GM19328 (cell line): ENCODE data around the gene SSH2.
"Not testable (repeated sequence)": the region's sequence is repeated elsewhere in the genome, so short reads cannot be mapped to it uniquely, and the experiment has no call there.

Experiments
- ATAC-seq: cut with Tn5 transposase; IDR thresholded peaks from one replicate; pipeline ENCODE4 v1.9.1; 2021; ENCODE audit warnings: mild to moderate bottlenecking, moderate library complexity; ENCODE audit not compliant: unreplicated experiment

Gene SSH2

GRCh38 chr17:29782917-29783316 is 147.1 kb downstream of the SSH2 start:
- ATAC-seq = no peak

DNA sequence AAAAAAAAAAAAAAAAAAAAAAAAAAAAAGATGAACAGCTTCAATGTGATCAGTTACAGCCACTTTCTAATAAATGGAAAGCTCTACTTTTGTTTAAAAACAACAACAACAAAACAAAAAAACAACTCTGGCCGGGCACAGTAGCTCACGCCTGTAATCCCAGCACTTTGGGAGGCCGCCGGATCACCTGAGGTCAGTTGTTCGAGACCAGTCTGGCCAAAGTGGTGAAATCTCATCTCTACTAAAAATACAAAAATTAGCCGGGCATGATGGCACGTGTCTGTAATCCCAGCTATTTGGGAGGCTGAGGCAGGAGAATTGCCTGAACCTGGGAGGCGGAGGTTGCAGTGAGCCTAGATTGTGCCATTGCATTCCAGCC is 150.2 kb downstream of the SSH2 start:
- not testable (repeated sequence) for ATAC-seq

DNA sequence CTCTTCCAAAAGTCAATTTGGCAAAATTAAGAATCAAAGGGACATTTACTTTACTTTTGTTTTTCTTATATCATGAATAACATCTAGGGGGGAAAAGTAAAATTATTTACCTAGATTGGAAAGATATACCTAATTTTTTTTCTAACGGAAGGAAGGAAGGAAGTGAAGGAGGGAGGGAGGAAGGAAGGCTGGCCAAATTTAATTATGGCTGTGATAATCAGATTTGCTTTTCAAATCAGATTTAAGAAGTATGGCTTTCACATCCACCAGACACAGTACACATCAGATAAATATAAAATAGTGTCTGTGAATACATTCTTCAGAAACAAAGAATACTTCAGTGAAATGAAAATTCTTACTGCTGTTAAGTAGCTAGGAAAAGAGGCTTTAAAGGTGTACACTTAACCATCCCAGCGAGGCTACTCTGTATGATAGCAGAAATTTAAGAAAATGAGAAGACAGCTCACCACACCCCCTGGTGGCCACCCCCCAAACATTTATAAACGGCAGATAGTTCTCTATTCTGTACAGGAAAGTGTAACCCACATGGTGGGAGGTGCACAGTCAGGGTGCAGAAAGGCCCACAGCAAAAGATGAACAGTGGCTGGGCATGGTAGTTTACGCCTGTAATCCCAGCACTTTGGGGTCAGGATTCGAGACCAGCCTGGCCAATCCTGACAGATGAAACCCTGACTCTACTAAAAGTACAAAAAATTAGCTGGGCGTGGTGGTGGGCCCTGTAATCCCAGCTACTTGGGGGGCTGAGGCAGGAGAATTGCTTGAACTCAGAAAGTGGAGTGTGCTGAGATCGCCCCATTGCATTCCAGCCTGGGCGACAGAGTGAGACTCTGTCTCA is 150.8 kb downstream of the SSH2 start:
- ATAC-seq = no peak

GRCh38 chr17:29777663-29778062 is 152.4 kb downstream of the SSH2 start:
- no peak for ATAC-seq

- ATAC-seq = no peak
Observed at GRCh38 chr17:29776026-29776425, 154.0 kb downstream of the SSH2 start.

DNA sequence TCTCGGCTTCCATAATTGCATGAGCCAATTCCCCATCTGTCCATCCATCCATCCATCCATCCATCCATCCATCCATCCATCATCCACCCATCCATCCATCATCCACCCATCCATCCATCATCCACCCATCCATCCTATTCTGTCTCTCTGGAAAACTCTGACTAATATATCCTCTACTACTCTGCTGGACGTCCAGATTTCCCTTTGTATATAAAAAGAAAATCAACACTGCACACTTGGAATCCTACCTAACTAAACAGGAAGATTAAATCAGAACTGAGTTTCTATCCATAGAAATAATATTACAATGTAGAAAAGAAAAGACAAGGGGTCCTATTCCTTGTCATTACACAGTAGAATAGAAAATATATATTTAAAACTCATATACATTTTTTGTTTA is 157.0 kb downstream of the SSH2 start:
- ATAC-seq = no peak

- ATAC-seq = no peak
Observed at GRCh38 chr17:29771546-29771945, 158.5 kb downstream of the SSH2 start.

- no peak for ATAC-seq
Observed at GRCh38 chr17:29769225-29769624, 160.8 kb downstream of the SSH2 start.

DNA sequence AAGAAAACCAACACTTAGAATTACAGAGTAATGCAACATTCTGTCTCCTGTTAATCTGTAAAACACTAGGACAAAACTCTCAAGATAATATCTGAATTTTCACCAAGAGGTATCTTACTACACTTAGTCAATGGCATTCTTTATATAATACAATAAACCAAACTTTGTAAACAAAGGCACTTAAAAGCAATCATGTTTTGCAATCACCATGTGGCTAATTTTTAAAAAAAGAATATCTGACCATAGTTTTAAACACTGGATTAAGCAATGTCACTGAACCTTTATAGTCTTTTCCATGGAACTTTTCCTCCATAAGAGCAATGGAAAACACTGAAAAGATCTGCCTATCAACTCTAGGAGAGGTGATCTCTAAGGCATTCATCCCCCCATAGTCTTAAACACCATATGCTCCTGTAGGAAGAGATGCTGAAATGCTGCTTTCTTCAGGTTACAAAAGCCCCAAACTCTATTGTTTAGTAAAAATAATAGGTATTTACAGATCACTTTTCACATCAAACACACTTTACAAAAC is 163.2 kb downstream of the SSH2 start:
- no peak for ATAC-seq

GRCh38 chr17:29764748-29765147 is 165.3 kb downstream of the SSH2 start:
- no peak for ATAC-seq

- no peak for ATAC-seq
Observed at GRCh38 chr17:29764217-29764616, 165.8 kb downstream of the SSH2 start.

DNA sequence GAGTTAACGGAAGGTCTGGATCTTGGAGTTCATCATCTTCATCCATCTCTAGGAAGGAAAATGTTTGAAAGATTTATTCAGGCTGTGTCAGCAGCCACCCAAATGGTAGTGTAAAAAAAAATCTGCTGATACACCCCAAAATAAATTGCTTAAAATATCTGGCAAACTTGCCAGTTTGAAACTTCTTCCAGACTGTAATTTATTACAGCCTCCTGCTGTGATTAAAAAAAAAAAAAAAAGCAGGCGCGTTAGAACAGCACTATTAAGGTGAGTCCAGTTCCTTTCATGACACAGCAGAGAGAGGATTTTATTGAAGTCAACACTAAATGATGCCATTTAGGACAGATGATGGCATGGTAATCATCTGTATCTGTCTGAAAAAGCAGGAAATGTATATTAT is 166.8 kb downstream of the SSH2 start:
- no peak for ATAC-seq

DNA sequence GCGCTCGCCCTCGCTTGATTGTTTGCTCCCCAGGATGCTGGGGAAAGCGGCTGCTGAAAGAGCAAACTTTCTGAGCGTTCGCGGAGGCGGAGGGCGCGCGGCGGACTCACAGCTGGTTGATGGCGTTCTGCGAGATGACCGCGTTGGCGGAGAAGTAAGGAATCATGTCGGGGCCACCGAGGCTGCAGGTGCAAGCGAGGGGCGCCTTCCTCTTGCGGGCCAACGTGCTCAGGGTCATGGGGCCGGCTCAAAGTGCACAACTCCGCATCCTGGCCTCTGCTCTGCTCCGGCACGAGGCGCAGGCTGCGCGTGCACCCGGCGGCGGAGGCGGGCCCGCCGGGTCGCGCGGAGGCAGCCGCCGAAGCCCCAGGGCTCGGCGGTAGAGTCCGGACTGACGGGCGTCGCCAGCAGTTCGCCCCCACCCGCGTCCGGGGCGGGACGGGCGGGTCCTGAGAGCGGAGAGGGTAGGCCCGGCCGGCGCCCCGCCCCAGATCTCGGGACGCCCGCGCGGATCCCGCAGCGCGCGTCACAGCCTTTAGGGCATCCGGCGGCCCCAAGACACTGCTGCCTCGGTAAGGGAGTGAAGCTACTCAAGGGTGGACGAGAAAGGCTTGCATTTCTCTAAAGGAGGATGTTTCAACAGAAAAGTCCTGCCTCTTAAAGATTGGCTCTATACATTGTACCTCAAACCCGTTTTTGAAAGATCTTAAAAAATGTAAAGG is 168.8 kb downstream of the SSH2 start:
- peak; percentile 80 for ATAC-seq

GRCh38 chr17:29760279-29761039 is 169.6 kb downstream of the SSH2 start:
- ATAC-seq = no peak

DNA sequence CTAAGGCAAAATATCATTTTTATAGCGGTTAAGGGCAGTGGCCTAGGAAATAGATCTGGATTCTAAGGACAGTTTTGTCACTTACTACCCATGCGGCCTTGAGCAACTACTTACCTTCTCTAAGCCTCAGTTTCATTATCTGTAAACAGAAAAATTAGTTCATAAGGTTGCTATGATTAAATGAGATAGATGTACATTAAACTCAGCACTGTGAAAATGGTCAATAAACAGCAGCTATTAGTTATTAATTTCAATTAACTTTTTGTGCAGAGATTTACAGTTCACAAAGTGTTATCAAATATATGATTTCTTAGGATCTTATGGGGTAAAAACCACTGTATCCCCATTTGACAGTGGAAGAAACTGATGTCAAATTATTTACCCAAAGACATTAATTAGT is 171.8 kb downstream of the SSH2 start:
- no peak for ATAC-seq

DNA sequence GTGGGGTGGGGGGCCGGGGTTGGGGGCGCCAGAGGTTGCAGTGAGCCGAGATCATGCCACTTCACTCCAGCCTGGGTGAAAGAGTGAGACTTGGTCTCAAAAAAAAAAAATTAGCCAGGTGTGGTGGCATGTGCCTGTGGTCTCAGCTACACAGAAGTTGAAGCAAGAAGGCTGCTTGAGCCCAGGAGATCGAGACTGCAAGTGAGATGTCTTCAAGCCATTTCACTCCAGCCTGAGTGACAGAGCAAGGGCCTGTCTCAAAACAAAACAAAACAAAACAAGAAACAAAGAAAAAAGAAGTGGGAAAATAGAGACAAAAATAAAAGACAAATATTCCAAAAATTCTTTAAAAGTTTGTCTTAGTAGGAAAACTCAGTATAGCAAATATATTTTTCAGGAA is 172.2 kb downstream of the SSH2 start:
- no peak for ATAC-seq

- no peak for ATAC-seq
Observed at GRCh38 chr17:29753845-29754439, 176.1 kb downstream of the SSH2 start.

DNA sequence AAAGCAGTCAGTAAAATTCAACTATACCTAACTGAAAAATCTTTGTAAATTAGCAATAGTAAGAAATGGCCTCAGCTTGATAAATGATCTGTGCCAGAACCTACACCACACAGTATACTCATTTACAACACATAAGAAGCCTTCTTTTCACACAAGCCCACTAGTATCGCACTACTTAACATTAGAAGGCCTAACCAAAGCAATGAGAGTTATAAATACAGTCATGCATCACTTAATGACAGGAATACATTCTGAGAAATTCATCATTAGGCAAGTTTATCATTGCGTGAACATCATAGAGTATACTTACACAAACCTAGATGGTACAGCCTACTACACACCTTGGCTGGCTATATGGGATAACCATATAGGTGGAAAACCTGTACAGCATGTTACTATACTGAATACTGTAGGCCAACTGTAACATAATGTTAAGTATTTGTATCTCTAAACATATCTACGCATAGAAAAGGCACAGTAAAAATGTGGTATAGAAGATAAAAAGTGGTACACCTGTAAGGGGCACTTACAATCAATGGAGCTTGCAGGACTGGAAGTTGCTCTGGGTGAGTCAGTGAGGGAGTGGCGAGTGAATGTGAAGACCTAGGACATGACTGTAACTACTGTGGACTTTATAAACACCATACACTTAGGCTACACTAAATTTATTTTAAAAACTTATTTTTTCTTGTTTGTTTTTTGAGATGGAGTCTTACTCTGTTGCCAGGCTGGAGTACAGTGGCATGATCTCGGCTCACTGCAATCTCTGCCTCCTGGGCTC is 180.8 kb downstream of the SSH2 start:
- no peak for ATAC-seq

GRCh38 chr17:29748400-29748799 is 181.6 kb downstream of the SSH2 start:
- ATAC-seq = no peak

DNA sequence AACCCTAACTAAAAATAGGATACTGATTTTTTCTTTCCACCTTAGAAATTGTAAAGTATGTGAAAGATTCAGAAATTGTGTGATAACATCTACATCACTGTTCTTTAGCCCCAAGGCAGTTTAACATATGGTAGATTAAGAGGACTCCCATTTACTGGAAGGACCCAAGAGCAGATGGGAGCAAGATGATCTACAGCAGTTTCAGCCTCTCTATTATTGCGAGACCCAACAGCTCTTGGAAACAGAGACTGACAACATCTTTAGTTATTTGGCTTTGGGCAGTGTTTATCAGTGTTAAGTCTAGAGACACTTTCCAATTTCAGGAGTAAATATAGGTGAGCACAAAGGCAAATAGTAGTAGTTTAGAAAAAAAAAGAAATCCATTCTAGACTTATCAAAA is 182.4 kb downstream of the SSH2 start:
- ATAC-seq = no peak
